GM12878 (cell line): ENCODE data around the gene HS6ST3. TPM values are rescaled to one million over a fixed set of nuclear protein-coding genes. Genes with fewer than 3 reads are reported as not detected.

Experiments used
- ATAC-seq: fragments of 200-7000 bp; cut with Tn5 transposase; 3 replicates; pipeline ENCODE4 v1.9.1; 2020; ENCODE audit warnings: mild to moderate bottlenecking, moderate library complexity
- BruUV-seq: library from RNA; stranded (reverse); fragments of 400-500 nt; replicated peaks from 2 replicates; lab custom pipeline; 2021; lab: Mats Ljungman, UMichigan
- CTCF ChIA-PET: fragments of 300-600 bp; sonication (Branson Sonifier 250); formaldehyde crosslinking; extraction: SDS; loops from one replicate; lab custom pipeline; 2021; ENCODE audit warnings: inconsistent platforms; lab: Yijun Ruan, JAX
- POLR2A ChIA-PET: fragments of 350-600 bp; formaldehyde crosslinking; extraction: SDS; loops from one replicate; lab custom pipeline; 2021; ENCODE audit warnings: inconsistent platforms; lab: Charles Lee
- RAD21 ChIA-PET: fragments of 300-600 bp; sonication (Branson Sonifier 250); formaldehyde crosslinking; loops from one replicate; lab custom pipeline; 2023; ENCODE audit warnings: antibody characterized with exemption; ENCODE audit not compliant: unreplicated experiment; lab: Charles Lee
- SMC1A ChIA-PET: fragments of 300-600 bp; sonication (Branson Sonifier 250); formaldehyde crosslinking; loops from one replicate; lab custom pipeline; 2023; ENCODE audit not compliant: unreplicated experiment, uncharacterized antibody; lab: Charles Lee
- DNase-seq: peaks from one replicate; pipeline ENCODE4 v3.0.0-alpha.2; 2011; ENCODE audit warnings: low read depth, low spot score
- FAIRE-seq: peaks from 3 replicates; lab custom pipeline; 2011; peaks lifted over from hg19 to GRCh38; lab: Jason Lieb, UNC
- H2AFZ ChIP-seq: 2 replicates; pipeline ENCODE4 v1.6.0; 2011; ENCODE audit warnings: low read depth, low read length, control low read depth; ENCODE audit not compliant: control insufficient read depth
- H3K27ac ChIP-seq: 2 replicates; pipeline ENCODE4 v1.5.1; 2011; ENCODE audit warnings: control low read depth; ENCODE audit not compliant: control insufficient read depth, insufficient read depth
- H3K27me3 ChIP-seq, 2 experiments: replicated peaks in 1 of 2; 2 replicates each; pipeline versions ENCODE4 v1.6.0 to v1.6.1; 2011; ENCODE audit warnings: low read length in 1 of 2; ENCODE audit not compliant: control insufficient read depth in 2 of 2, insufficient read depth in 2 of 2
- H3K36me3 ChIP-seq, 2 experiments: 2 replicates each; pipeline ENCODE4 v1.5.1; 2011; ENCODE audit warnings: low read length in 1 of 2; ENCODE audit not compliant: control insufficient read depth in 2 of 2, insufficient read depth in 2 of 2
- H3K4me1 ChIP-seq: 2 replicates; pipeline ENCODE4 v1.6.1; 2011; ENCODE audit warnings: mild to moderate bottlenecking, low read length, moderate library complexity, mixed read lengths; ENCODE audit not compliant: control insufficient read depth, insufficient read depth
- H3K4me2 ChIP-seq: 2 replicates; pipeline ENCODE4 v1.6.0; 2011; ENCODE audit warnings: control low read depth; ENCODE audit not compliant: control insufficient read depth, insufficient read depth
- H3K4me3 ChIP-seq: fragments of 200-600 bp; sonication (generic); 2 replicates; pipeline ENCODE4 v1.5.1; 2016
- H3K79me2 ChIP-seq: 2 replicates; pipeline ENCODE4 v1.6.0; 2011; ENCODE audit warnings: low read length; ENCODE audit not compliant: control insufficient read depth, insufficient read depth
- H3K9ac ChIP-seq: 2 replicates; pipeline ENCODE4 v1.8.0; 2011; ENCODE audit warnings: low read length, control low read depth, mixed read lengths; ENCODE audit not compliant: control insufficient read depth, insufficient read depth
- H3K9me3 ChIP-seq: replicated peaks from 3 replicates; pipeline ENCODE4 v1.5.1; 2011; ENCODE audit warnings: mild to moderate bottlenecking, low read length; ENCODE audit not compliant: control insufficient read depth, insufficient read depth
- H4K20me1 ChIP-seq: 2 replicates; pipeline ENCODE4 v1.6.0; 2011; ENCODE audit not compliant: control insufficient read depth, insufficient read depth
- DPF2 ChIP-seq: fragments of 450-650 bp; IDR thresholded peaks from 2 replicates; pipeline ENCODE4 v1.6.1; 2017; ENCODE audit warnings: mild to moderate bottlenecking
- FOXK2 ChIP-seq: fragments of 450-650 bp; IDR thresholded peaks from 2 replicates; pipeline ENCODE4 v1.6.1; 2017; ENCODE audit warnings: mild to moderate bottlenecking, moderate library complexity
- KDM1A ChIP-seq: fragments of 200-600 bp; sonication (generic); IDR thresholded peaks from 2 replicates; pipeline ENCODE4 v1.6.1; 2016; ENCODE audit warnings: borderline replicate concordance
- MYC ChIP-seq: IDR thresholded peaks from 2 replicates; pipeline ENCODE4 v1.6.1; 2011; ENCODE audit warnings: mild to moderate bottlenecking, low read length, moderate library complexity, inconsistent platforms; ENCODE audit not compliant: insufficient read depth, insufficient replicate concordance, insufficient read length, severe bottlenecking
- NR2C1 ChIP-seq: fragments of 450-650 bp; IDR thresholded peaks from 2 replicates; pipeline ENCODE4 v1.6.1; 2017; ENCODE audit warnings: antibody characterized with exemption, mild to moderate bottlenecking, moderate library complexity
- WGBS: methylation state at CpG from one replicate; pipeline ENCODE4 v1.1.6; 2016; ENCODE audit warnings: low lambda C conversion rate; ENCODE audit not compliant: insufficient replicate concordance, insufficient coverage; ENCODE audit errors: missing lambda C conversion rate; 5-methylcytosine and 5-hydroxymethylcytosine counted together
- in situ Hi-C: fragments of 300-500 bp; cut with MboI; formaldehyde crosslinking; loops from 9 replicates; pipeline ENCODE4 v1.14.3; 2018; ENCODE audit warnings: mixed read lengths
- intact Hi-C: fragments of 100-400 bp; cut with micrococcal nuclease; formaldehyde crosslinking; loops from one replicate; pipeline ENCODE4 v1.14.2; 2022; ENCODE audit not compliant: unreplicated experiment
- polyA plus RNA-seq, 11 experiments: library from polyadenylated mRNA; depleted of rRNA in 4 of 11; unstranded in 6 of 11; stranded (reverse) in 5 of 11; fragments of >200 nt; fragmentation: Nextera tagmentation in 4 of 11; fragmentation: Illumina TruSeq in 1 of 11; extraction: Ambion mirVana in 4 of 11; extraction: Trizol in 1 of 11; gene quantifications; 1 replicate in 1 of 11; 2 replicates in 10 of 11; pipeline versions ENCODE4 v1.2.1 to v1.2.3, GENCODE V29; 2011 to 2016; ENCODE audit warnings: inconsistent platforms in 2 of 11, missing spikeins in 2 of 11, low read depth in 1 of 11
- total RNA-seq, 4 experiments: library from RNA; depleted of rRNA in 3 of 4; stranded (reverse); fragments of >200 nt in 3 of 4; fragmentation: Illumina TruSeq in 1 of 4; extraction: Trizol in 1 of 4; gene quantifications; 2 replicates each; pipeline versions ENCODE4 v1.2.1 to v1.2.3, GENCODE V29; 2013 to 2021

The HS6ST3 gene
- total and polyA plus RNA-seq, 10 of the 15 experiments (the other 5 are each of a cell fraction or from before 2014, with no cell fraction given) = under 0.01 to 2.9 TPM; not detected in 8

GRCh38 chr13:96825653-96826052, 735.7 kb downstream of the HS6ST3 start:
- DNase-seq = no peak
- CTCF ChIA-PET = no interaction called here
- Histone ChIP-seq H3K4me3 (no peak overlapping the region), H3K9me3 (no peaks in the 10 kb centered on the region), H3K36me3 (no peaks in the 10 kb centered on the region), H2AFZ (no peak overlapping the region), H4K20me1 (no peaks in the 10 kb centered on the region), H3K4me2 (no peak overlapping the region), H3K27me3 (no peaks in the 10 kb centered on the region), H3K9ac (no peak overlapping the region), H3K27ac (no peak overlapping the region), H3K4me1 (no peaks in the 10 kb centered on the region), H3K79me2 (no peaks in the 10 kb centered on the region)
- RAD21 ChIA-PET = no interaction called here
- intact Hi-C loops = no loop called here
- TF ChIP-seq NR2C1 = no peak
- TF ChIP-seq FOXK2 = no peak
- no peak for TF ChIP-seq DPF2
- SMC1A ChIA-PET = no interaction called here
- BruUV-seq = no TSS peak
- ATAC-seq = no peak
- no peak for FAIRE-seq
- POLR2A ChIA-PET = no interaction called here
- in situ Hi-C loops = loop anchor here (10.0 kb wide), 1 partner anchor 801 kb away; no protein-coding TSS in a partner anchor
- 53% methylated on average over 3 of the region's 3 CpGs for WGBS

- no peak overlapping the region for H3K27ac ChIP-seq
- in situ Hi-C loops = no loop called here
- H3K9me3 ChIP-seq = no peaks in the 10 kb centered on the region
- RAD21 ChIA-PET = interaction anchor here (1.0 kb wide), 1 partner anchor 13 kb away, joined by 3 read pairs; no protein-coding TSS in a partner anchor
- no peak overlapping the region for H3K4me3 ChIP-seq
- ATAC-seq = no peak
- FAIRE-seq = no peak
- intact Hi-C loops = no loop called here
- no peaks in the 10 kb centered on the region for H4K20me1 ChIP-seq
- H3K9ac ChIP-seq = no peak overlapping the region
- no peaks in the 10 kb centered on the region for H3K36me3 ChIP-seq
- no TSS peak for BruUV-seq
- H2AFZ ChIP-seq = no peak overlapping the region
- CTCF ChIA-PET = interaction anchor here (1.1 kb wide), 1 partner anchor 17 kb away, joined by 3 read pairs; no protein-coding TSS in a partner anchor
- H3K79me2 ChIP-seq = no peaks in the 10 kb centered on the region
- SMC1A ChIA-PET = no interaction called here
- POLR2A ChIA-PET = no interaction called here
- no peak overlapping the region for H3K4me2 ChIP-seq
- H3K4me1 ChIP-seq = no peaks in the 10 kb centered on the region
- no peak for DNase-seq
- TF ChIP-seq KDM1A = no peak
- no peak for TF ChIP-seq MYC
- TF ChIP-seq, all 136 proteins: peak for 0
- WGBS = 10% methylated on average over 4 of the region's 4 CpGs
- no peaks in the 10 kb centered on the region for H3K27me3 ChIP-seq
Measured at GRCh38 chr13:96834626-96835025, 744.7 kb downstream of the HS6ST3 start.
